A673 (cell line): Measurements from ENCODE around the gene TRMT11.

Experiments
- CTCF ChIP-seq: fragments of 300-800, 200-600 bp; sonication (generic); conservative IDR thresholded peaks from 2 replicates; pipeline ENCODE4 v1.5.1; 2017; ENCODE audit warnings: low read depth, mild to moderate bottlenecking, antibody characterized with exemption, low read length, moderate library complexity, mixed read lengths
- EZH2 ChIP-seq: fragments of 200-600 bp; sonication (generic); IDR thresholded peaks from 2 replicates; pipeline ENCODE4 v1.6.1; 2017; ENCODE audit warnings: borderline replicate concordance, low read depth, mild to moderate bottlenecking, mixed read lengths, antibody characterized with exemption, low read length; ENCODE audit not compliant: poor library complexity, severe bottlenecking

GRCh38 chr6:125955973-125956372 is 30.4 kb upstream of the TRMT11 start:
- TF ChIP-seq CTCF (no peak), EZH2 (no peak)
